ENCODE measurements around the gene ZFP92.
"Not testable (repeated sequence)": the region's sequence is repeated elsewhere in the genome, so short reads cannot be mapped to it uniquely, and the experiment has no call there.

ZFP92 gene

GRCh38 chrX:153395613-153396319 lies 15.5 kb upstream of the ZFP92 start:
- Histone ChIP-seq H3K9ac (ENCODE audit: insufficient read length, low read depth) (no peak overlapping the region), H3K9me3 (ENCODE audit: insufficient read depth, low read length) (no peaks in the 10 kb centered on the region), H3K36me3 (ENCODE audit: insufficient read depth, insufficient read length, low read length) (no peaks in the 10 kb centered on the region), H3K27me3 (ENCODE audit: insufficient read depth, insufficient read length) (no peaks in the 10 kb centered on the region), H3K4me1 (ENCODE audit: insufficient read depth, insufficient read length) (no peaks in the 10 kb centered on the region), H3K4me3 (ENCODE audit: insufficient read length, low read depth) (no peak overlapping the region)
- no peak for DNase-seq (ENCODE audit: low read depth, low spot score)
- no peak for TF ChIP-seq YY1 (IDR thresholded peaks at IDR 0.05; ENCODE audit: insufficient read depth, insufficient read length)
- TF ChIP-seq ZNF274 (IDR thresholded peaks at IDR 0.05; ENCODE audit: low read depth, low read length), result no peak

DNA sequence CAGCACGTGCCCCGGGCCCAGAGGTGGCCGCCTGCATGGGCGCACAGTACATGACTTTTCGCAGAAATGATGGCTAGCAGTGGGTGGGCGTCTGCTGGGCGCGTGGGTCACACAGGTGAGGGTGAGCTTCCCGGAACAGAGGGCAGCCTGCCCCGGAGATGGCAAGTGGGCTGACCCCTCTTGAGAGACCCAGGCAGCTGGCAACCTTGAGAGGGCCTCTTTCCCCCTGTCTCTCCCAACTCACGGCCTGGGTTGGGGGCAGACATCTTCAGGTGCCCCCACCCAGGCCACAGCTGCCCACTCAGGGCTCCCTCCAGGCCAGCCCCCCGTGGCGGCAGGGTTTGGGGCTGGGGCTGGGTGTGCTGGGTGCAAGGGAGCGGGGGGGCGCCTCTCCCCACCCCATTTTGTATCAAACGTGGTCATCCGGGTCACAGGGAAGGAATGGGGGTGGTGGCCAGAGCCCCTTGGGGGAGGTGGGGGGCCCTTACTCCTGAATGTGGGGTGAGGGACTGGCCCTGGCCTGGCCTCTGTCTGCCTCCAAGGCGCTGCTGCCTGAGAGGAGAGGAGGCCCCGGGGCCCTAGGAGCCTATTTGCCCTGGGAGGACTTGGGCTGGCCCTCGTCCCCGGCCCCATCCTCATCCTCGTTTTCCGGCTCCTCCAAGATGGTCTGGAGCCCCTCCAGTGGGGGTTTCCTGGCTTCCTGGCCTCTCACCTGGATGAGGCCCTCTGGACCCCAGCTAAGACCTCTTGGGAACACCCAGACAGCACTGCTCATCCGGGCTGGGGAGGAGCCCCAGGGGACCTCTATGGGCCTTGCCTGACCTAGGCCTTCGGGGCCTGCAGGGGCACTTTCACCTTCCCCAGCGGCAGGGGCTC lies 14.7 kb upstream of the ZFP92 start:
- no peak for DNase-seq (ENCODE audit: low read depth, low spot score)
- Histone ChIP-seq H3K9ac (ENCODE audit: insufficient read length, low read depth) (no peak overlapping the region), H3K36me3 (ENCODE audit: insufficient read depth, insufficient read length, low read length) (no peaks in the 10 kb centered on the region), H3K27me3 (ENCODE audit: insufficient read depth, insufficient read length) (no peaks in the 10 kb centered on the region), H3K9me3 (ENCODE audit: insufficient read depth, low read length) (no peaks in the 10 kb centered on the region), H3K4me3 (ENCODE audit: insufficient read length, low read depth) (no peak overlapping the region), H3K4me1 (ENCODE audit: insufficient read depth, insufficient read length) (no peaks in the 10 kb centered on the region)
- no peak for TF ChIP-seq YY1 (IDR thresholded peaks at IDR 0.05; ENCODE audit: insufficient read depth, insufficient read length)
- TF ChIP-seq ZNF274 (IDR thresholded peaks at IDR 0.05; ENCODE audit: low read depth, low read length), result no peak
- no peak for TF ChIP-seq SUZ12 (IDR thresholded peaks at IDR 0.05; ENCODE audit: extremely low read depth, insufficient read depth, insufficient read length)

- Histone ChIP-seq H3K36me3 (ENCODE audit: insufficient read depth, insufficient read length, low read length) (no peaks in the 10 kb centered on the region), H3K9me3 (ENCODE audit: insufficient read depth, low read length) (no peaks in the 10 kb centered on the region), H3K4me3 (ENCODE audit: insufficient read length, low read depth) (no peak overlapping the region), H3K27me3 (ENCODE audit: insufficient read depth, insufficient read length) (no peaks in the 10 kb centered on the region), H3K9ac (ENCODE audit: insufficient read length, low read depth) (no peak overlapping the region), H3K4me1 (ENCODE audit: insufficient read depth, insufficient read length) (no peaks in the 10 kb centered on the region)
- TF ChIP-seq ZNF274 (IDR thresholded peaks at IDR 0.05; ENCODE audit: low read depth, low read length), result no peak
- no peak for TF ChIP-seq SUZ12 (IDR thresholded peaks at IDR 0.05; ENCODE audit: extremely low read depth, insufficient read depth, insufficient read length)
- no peak for TF ChIP-seq YY1 (IDR thresholded peaks at IDR 0.05; ENCODE audit: insufficient read depth, insufficient read length)
- DNase-seq (ENCODE audit: low read depth, low spot score), result no peak
Observed at GRCh38 chrX:153397256-153397960, 13.9 kb upstream of the ZFP92 start.

DNA sequence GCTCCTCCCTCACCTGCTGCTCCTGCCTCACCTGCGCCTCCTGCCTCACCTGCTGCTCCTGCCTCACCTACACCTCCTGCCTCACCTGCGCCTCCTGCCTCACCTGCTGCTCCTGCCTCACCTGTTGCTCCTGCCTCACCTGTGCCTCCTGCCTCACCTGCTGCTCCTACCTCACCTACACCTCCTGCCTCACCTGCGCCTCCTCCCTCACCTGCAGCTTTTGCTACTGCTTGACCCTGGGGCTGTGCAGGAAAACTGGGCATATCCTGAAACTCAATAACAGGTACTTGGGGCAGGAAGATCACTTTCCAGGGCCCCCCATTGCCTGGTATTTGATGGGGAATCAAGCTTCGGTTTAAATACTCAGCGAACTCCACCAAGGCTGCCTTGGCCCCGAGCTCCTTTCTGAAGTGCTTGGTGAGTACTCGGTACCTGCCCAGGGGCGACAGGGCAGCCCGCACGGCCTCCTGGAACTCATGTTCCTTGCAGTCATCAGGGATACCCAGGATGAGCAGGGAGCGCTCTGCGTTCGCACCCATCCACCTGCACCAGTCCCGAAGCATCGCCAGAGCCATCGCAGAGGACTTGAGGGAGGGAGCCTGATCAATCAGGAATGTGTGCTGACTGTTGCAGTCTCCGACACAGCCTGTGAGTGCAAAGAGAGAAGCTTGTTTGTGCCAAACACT lies 12.9 kb upstream of the ZFP92 start:
- no peak for TF ChIP-seq ZNF274 (IDR thresholded peaks at IDR 0.05; ENCODE audit: low read depth, low read length)
- no peak for TF ChIP-seq YY1 (IDR thresholded peaks at IDR 0.05; ENCODE audit: insufficient read depth, insufficient read length)
- TF ChIP-seq SUZ12 (IDR thresholded peaks at IDR 0.05; ENCODE audit: extremely low read depth, insufficient read depth, insufficient read length), result no peak
- no peaks in the 10 kb centered on the region for H3K27me3 ChIP-seq (ENCODE audit: insufficient read depth, insufficient read length)
- no peak overlapping the region for H3K9ac ChIP-seq (ENCODE audit: insufficient read length, low read depth)
- H3K4me3 ChIP-seq (ENCODE audit: insufficient read length, low read depth), result no peak overlapping the region
- H3K4me1 ChIP-seq (ENCODE audit: insufficient read depth, insufficient read length), result no peaks in the 10 kb centered on the region
- no peaks in the 10 kb centered on the region for H3K36me3 ChIP-seq (ENCODE audit: insufficient read depth, insufficient read length, low read length)
- no peak for DNase-seq (ENCODE audit: low read depth, low spot score)
- no peaks in the 10 kb centered on the region for H3K9me3 ChIP-seq (ENCODE audit: insufficient read depth, low read length)

DNA sequence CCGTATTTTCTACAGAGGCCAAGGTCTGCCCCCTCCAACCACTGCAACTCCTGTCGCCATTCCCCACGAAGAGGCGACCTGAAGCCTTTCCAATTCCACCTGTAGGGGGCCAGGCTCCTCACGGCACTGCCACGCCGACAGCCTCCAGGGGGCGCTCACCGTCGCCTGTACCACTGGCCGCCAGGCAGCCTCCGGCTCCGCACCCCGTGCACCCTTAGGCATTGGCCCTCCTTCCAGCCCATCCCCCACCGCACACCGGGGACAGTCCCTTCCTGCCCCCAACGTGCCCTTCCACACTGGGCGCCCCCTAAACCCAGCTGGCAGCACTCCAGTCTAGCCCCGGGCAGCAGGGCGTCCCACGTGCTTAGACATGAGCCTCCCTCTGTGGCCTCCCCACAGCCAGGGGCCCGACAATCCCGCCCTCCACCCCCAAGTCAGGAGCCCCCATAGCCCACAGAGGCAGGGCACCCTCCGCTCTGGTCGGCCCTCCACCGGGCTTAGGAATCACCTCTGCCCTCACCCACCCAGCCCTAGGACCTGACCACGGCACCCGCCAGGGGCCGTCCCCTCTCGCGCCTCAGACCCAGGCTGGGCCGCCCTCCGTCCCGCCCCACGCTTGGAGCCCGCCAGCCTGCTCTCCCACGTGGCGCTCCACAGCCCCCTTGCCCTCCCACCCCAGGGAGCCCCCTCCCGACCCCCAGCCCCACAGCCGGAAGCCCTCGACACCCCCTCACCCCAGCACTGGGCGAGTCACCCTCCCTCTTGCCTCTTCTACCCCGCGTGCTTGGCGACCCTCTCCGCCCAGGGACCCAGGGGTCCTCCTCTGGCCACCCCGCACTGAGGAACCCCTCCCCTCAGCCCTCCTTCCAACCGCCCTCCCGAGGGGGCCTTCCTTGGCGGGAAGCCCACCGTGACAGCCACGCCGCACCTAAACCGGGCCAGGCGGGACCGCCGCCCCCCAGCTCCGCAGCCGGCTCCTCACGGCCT lies 10.8 kb upstream of the ZFP92 start:
- Histone ChIP-seq H3K9me3 (ENCODE audit: insufficient read depth, low read length) (no peaks in the 10 kb centered on the region), H3K4me3 (ENCODE audit: insufficient read length, low read depth) (no peak overlapping the region), H3K4me1 (ENCODE audit: insufficient read depth, insufficient read length) (no peaks in the 10 kb centered on the region), H3K27me3 (ENCODE audit: insufficient read depth, insufficient read length) (no peaks in the 10 kb centered on the region), H3K36me3 (ENCODE audit: insufficient read depth, insufficient read length, low read length) (no peaks in the 10 kb centered on the region), H3K9ac (ENCODE audit: insufficient read length, low read depth) (no peak overlapping the region)
- TF ChIP-seq YY1 (IDR thresholded peaks at IDR 0.05; ENCODE audit: insufficient read depth, insufficient read length) (no peak), ZNF274 (IDR thresholded peaks at IDR 0.05; ENCODE audit: low read depth, low read length) (no peak), SUZ12 (IDR thresholded peaks at IDR 0.05; ENCODE audit: extremely low read depth, insufficient read depth, insufficient read length) (no peak)
- DNase-seq (ENCODE audit: low read depth, low spot score), result peak; percentile 25

DNA sequence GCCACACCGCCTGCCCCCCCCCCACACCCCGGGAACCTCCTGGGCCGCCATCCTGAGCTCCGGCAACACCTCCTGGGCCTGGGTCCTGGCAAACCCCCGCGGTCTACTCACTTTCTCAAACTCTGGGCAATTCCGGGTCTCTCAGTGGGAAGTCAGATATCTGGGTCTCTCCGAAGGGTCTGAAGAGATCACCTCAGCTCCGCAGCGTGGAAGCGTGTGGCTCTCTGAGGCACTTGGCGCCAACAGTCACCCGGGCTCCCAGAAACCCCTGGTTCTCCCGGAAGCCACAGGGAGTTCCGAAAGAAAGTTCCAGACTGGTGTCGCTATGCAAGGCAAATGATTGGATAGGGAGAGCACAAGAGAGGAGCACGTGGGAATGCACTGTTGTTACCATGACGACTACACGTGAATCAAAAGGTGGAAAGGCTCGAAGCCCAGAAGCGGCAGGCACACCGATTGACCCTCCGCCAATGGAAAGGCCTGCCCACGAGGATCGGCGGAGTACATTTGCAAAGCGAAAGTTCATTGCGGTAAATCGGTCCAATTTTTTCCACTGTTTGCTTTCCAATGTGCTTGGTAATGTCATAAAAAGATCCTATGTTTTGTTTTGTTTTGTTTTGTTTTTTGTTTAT lies 10.0 kb upstream of the ZFP92 start, which contains the start of gene PNMA6E:
PNMA6E (minus strand) TSS at position 218 of the 632 bp plus-strand sequence. CDS start 2,501 bp downstream, outside the sequence.
- no peak for DNase-seq (ENCODE audit: low read depth, low spot score)
- Histone ChIP-seq H3K27me3 (ENCODE audit: insufficient read depth, insufficient read length) (no peaks in the 10 kb centered on the region), H3K9me3 (ENCODE audit: insufficient read depth, low read length) (no peaks in the 10 kb centered on the region), H3K4me3 (ENCODE audit: insufficient read length, low read depth) (no peak within 1 kb of the TSS), H3K4me1 (ENCODE audit: insufficient read depth, insufficient read length) (no peaks in the 10 kb centered on the region), H3K9ac (ENCODE audit: insufficient read length, low read depth) (no peak within 1 kb of the TSS), H3K36me3 (ENCODE audit: insufficient read depth, insufficient read length, low read length) (no peaks in the 10 kb centered on the region)
- TF ChIP-seq YY1 (IDR thresholded peaks at IDR 0.05; ENCODE audit: insufficient read depth, insufficient read length) (no peak), SUZ12 (IDR thresholded peaks at IDR 0.05; ENCODE audit: extremely low read depth, insufficient read depth, insufficient read length) (no peak), ZNF274 (IDR thresholded peaks at IDR 0.05; ENCODE audit: low read depth, low read length) (no peak)

DNA sequence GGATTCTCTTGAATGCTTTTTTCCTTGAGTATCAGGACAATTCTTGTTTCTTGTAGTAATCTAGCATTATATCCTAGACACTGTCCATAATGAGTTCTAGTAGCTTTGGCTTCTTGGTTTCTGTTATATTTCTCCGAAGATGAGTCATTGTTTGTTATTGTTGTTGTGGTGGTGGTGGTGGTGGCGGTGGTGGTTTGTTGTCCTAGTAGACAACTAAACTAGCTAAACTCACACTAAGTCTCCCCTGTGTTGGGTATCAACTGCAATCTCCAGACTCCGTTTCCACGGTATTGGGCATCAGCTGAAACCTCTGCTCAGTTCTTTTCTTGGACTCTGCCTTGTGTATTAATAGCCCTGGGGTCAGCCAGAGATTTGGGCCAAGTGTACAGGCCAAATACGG lies 6.9 kb upstream of the ZFP92 start:
- H3K9me3 ChIP-seq (ENCODE audit: insufficient read depth, low read length); H3K4me3 ChIP-seq (ENCODE audit: insufficient read length, low read depth); H3K4me1 ChIP-seq (ENCODE audit: insufficient read depth, insufficient read length); H3K9ac ChIP-seq (ENCODE audit: insufficient read length, low read depth); DNase-seq (ENCODE audit: low read depth, low spot score); H3K36me3 ChIP-seq (ENCODE audit: insufficient read depth, insufficient read length, low read length); H3K27me3 ChIP-seq (ENCODE audit: insufficient read depth, insufficient read length): not testable (repeated sequence)

Data from NT2/D1 (cell line).